Peyer's patch (tissue), 4 donors: ENCODE data around the gene CRIM1.

ENCODE experiments used
- POLR2A ChIP-seq, 2 donors: fragments of 450-650 bp; IDR thresholded peaks; one replicate each; pipeline ENCODE4 v1.5.1; 2017; ENCODE audit warnings: antibody characterized with exemption in 2 of 2, mild to moderate bottlenecking in 2 of 2, moderate library complexity in 2 of 2
- TF ChIP-seq, protein P1 (sequence below), 6 experiments: fragments of 450-650 bp in 4 of 6; fragments of 200-600 bp in 2 of 6; sonication (generic) in 1 of 6; IDR thresholded peaks; one replicate each; pipeline ENCODE4 v1.5.1; 2017 to 2019; ENCODE audit warnings: antibody characterized with exemption in 6 of 6, mild to moderate bottlenecking in 3 of 6, moderate library complexity in 1 of 6

- TF ChIP-seq, protein P1, sequence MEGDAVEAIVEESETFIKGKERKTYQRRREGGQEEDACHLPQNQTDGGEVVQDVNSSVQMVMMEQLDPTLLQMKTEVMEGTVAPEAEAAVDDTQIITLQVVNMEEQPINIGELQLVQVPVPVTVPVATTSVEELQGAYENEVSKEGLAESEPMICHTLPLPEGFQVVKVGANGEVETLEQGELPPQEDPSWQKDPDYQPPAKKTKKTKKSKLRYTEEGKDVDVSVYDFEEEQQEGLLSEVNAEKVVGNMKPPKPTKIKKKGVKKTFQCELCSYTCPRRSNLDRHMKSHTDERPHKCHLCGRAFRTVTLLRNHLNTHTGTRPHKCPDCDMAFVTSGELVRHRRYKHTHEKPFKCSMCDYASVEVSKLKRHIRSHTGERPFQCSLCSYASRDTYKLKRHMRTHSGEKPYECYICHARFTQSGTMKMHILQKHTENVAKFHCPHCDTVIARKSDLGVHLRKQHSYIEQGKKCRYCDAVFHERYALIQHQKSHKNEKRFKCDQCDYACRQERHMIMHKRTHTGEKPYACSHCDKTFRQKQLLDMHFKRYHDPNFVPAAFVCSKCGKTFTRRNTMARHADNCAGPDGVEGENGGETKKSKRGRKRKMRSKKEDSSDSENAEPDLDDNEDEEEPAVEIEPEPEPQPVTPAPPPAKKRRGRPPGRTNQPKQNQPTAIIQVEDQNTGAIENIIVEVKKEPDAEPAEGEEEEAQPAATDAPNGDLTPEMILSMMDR (IDR thresholded peaks at IDR 0.05) = no peak
- TF ChIP-seq POLR2A (IDR thresholded peaks at IDR 0.05) = no peak
Measured at GRCh38 chr2:36468463-36469105, 113.0 kb downstream of the CRIM1 start.
